Activated T-cell treated with anti-CD3 and anti-CD28 coated beads, Interleukin-2, amount 50 U/mL, for 24 hours (primary cell): ENCODE measurements around the gene RING1.

Experiments
- DNase-seq: peaks from one replicate; pipeline ENCODE4 v3.0.0-alpha.2; 2020
- H3K27ac Mint-ChIP-seq: 2 replicates; pipeline ENCODE4 v1.8.0; 2020; ENCODE audit warnings: mild to moderate bottlenecking, mixed read lengths
- H3K27me3 Mint-ChIP-seq: 2 replicates; pipeline ENCODE4 v1.8.0; 2020; ENCODE audit warnings: mixed read lengths
- H3K36me3 Mint-ChIP-seq: 2 replicates; pipeline ENCODE4 v1.8.0; 2020; ENCODE audit warnings: low read depth, mixed read lengths
- H3K4me1 Mint-ChIP-seq: 2 replicates; pipeline ENCODE4 v1.8.0; 2020; ENCODE audit warnings: low read depth, mixed read lengths
- H3K4me3 Mint-ChIP-seq: 2 replicates; pipeline ENCODE4 v1.8.0; 2020; ENCODE audit warnings: mild to moderate bottlenecking, moderate library complexity, mixed read lengths
- H3K9me3 Mint-ChIP-seq: 2 replicates; pipeline ENCODE4 v1.8.0; 2020; ENCODE audit warnings: mixed read lengths

RING1 gene

GRCh38 chr6:33205191-33206026 is 2.9 kb upstream of the RING1 start:
- H3K4me3 Mint-ChIP-seq: peak overlapping the region; percentile 83
- H3K4me1 Mint-ChIP-seq: peaks cover 73% of the 10 kb centered on the region
- H3K27ac Mint-ChIP-seq: peak overlapping the region; percentile 99
- DNase-seq: peak; percentile 75
- H3K9me3 Mint-ChIP-seq: no peaks in the 10 kb centered on the region
- no peaks in the 10 kb centered on the region for H3K27me3 Mint-ChIP-seq
- peaks cover 71% of the 10 kb centered on the region for H3K36me3 Mint-ChIP-seq

GRCh38 chr6:33206027-33206863 is 2.1 kb upstream of the RING1 start:
- DNase-seq: no peak
- peaks cover 71% of the 10 kb centered on the region for H3K4me1 Mint-ChIP-seq
- H3K4me3 Mint-ChIP-seq: peak overlapping the region; percentile 83
- no peaks in the 10 kb centered on the region for H3K27me3 Mint-ChIP-seq
- H3K36me3 Mint-ChIP-seq: peaks cover 70% of the 10 kb centered on the region
- no peaks in the 10 kb centered on the region for H3K9me3 Mint-ChIP-seq
- H3K27ac Mint-ChIP-seq: peak overlapping the region; percentile 99

- H3K4me1 Mint-ChIP-seq: peaks cover 64% of the 10 kb centered on the region
- peak overlapping the region; percentile 83 for H3K4me3 Mint-ChIP-seq
- peaks cover 68% of the 10 kb centered on the region for H3K36me3 Mint-ChIP-seq
- no peaks in the 10 kb centered on the region for H3K9me3 Mint-ChIP-seq
- no peak for DNase-seq
- peak overlapping the region; percentile 99 for H3K27ac Mint-ChIP-seq
- no peaks in the 10 kb centered on the region for H3K27me3 Mint-ChIP-seq
These were observed 1.3 kb upstream of the RING1 start for GRCh38 chr6:33206864-33207551.

GRCh38 chr6:33207552-33208090 is 679 bp upstream of the RING1 start:
- peaks cover 68% of the 10 kb centered on the region for H3K36me3 Mint-ChIP-seq
- peak overlapping the region; percentile 81 for H3K4me3 Mint-ChIP-seq
- H3K27ac Mint-ChIP-seq: peak overlapping the region; percentile 85
- DNase-seq: no peak
- peaks cover 60% of the 10 kb centered on the region for H3K4me1 Mint-ChIP-seq
- no peaks in the 10 kb centered on the region for H3K9me3 Mint-ChIP-seq
- peaks cover 2% of the 10 kb centered on the region for H3K27me3 Mint-ChIP-seq

- H3K4me3 Mint-ChIP-seq: peak overlapping the region; percentile 81
- peaks cover 48% of the 10 kb centered on the region for H3K36me3 Mint-ChIP-seq
- H3K27ac Mint-ChIP-seq: no peak overlapping the region
- DNase-seq: no peak
- H3K9me3 Mint-ChIP-seq: no peaks in the 10 kb centered on the region
- peaks cover 21% of the 10 kb centered on the region for H3K27me3 Mint-ChIP-seq
- H3K4me1 Mint-ChIP-seq: peaks cover 61% of the 10 kb centered on the region
These were observed 1.6 kb downstream of the RING1 start for GRCh38 chr6:33209856-33210255.

GRCh38 chr6:33211136-33211535 is 2.8 kb downstream of the RING1 start:
- Mint-ChIP-seq H3K27me3 (peaks cover 31% of the 10 kb centered on the region), H3K9me3 (no peaks in the 10 kb centered on the region), H3K4me3 (no peak overlapping the region), H3K27ac (no peak overlapping the region), H3K4me1 (peaks cover 57% of the 10 kb centered on the region), H3K36me3 (peaks cover 39% of the 10 kb centered on the region)
- DNase-seq: no peak

GRCh38 chr6:33211666-33212422 is 3.5 kb downstream of the RING1 start:
- H3K4me1 Mint-ChIP-seq: peaks cover 52% of the 10 kb centered on the region
- peaks cover 39% of the 10 kb centered on the region for H3K36me3 Mint-ChIP-seq
- no peak overlapping the region for H3K27ac Mint-ChIP-seq
- no peak for DNase-seq
- H3K4me3 Mint-ChIP-seq: no peak overlapping the region
- peaks cover 35% of the 10 kb centered on the region for H3K27me3 Mint-ChIP-seq
- H3K9me3 Mint-ChIP-seq: no peaks in the 10 kb centered on the region

GRCh38 chr6:33212857-33213165 is 4.5 kb downstream of the RING1 start:
- DNase-seq: no peak
- peaks cover 51% of the 10 kb centered on the region for H3K4me1 Mint-ChIP-seq
- H3K36me3 Mint-ChIP-seq: peaks cover 37% of the 10 kb centered on the region
- peak overlapping the region; percentile 41 for H3K27ac Mint-ChIP-seq
- peak overlapping the region; percentile 65 for H3K4me3 Mint-ChIP-seq
- H3K27me3 Mint-ChIP-seq: peaks cover 39% of the 10 kb centered on the region
- no peaks in the 10 kb centered on the region for H3K9me3 Mint-ChIP-seq

- DNase-seq: no peak
- Mint-ChIP-seq H3K4me3 (peak overlapping the region; percentile 65), H3K36me3 (peaks cover 36% of the 10 kb centered on the region), H3K27ac (peak overlapping the region; percentile 18), H3K27me3 (peaks cover 43% of the 10 kb centered on the region), H3K9me3 (no peaks in the 10 kb centered on the region), H3K4me1 (peaks cover 51% of the 10 kb centered on the region)
These were observed 5.1 kb downstream of the RING1 start for GRCh38 chr6:33213166-33213988.

GRCh38 chr6:33213989-33214335 is 5.7 kb downstream of the RING1 start:
- Mint-ChIP-seq H3K4me3 (peak overlapping the region; percentile 65), H3K4me1 (peaks cover 48% of the 10 kb centered on the region), H3K27me3 (peaks cover 47% of the 10 kb centered on the region)

GRCh38 chr6:33215271-33216116 is 7.2 kb downstream of the RING1 start:
- H3K4me3 Mint-ChIP-seq: no peak overlapping the region
- H3K36me3 Mint-ChIP-seq: peaks cover 17% of the 10 kb centered on the region
- no peak for DNase-seq
- H3K27me3 Mint-ChIP-seq: peaks cover 52% of the 10 kb centered on the region
- H3K27ac Mint-ChIP-seq: no peak overlapping the region
- H3K4me1 Mint-ChIP-seq: peaks cover 34% of the 10 kb centered on the region
- no peaks in the 10 kb centered on the region for H3K9me3 Mint-ChIP-seq

More at GRCh38 chr6:33213989-33214335, 5.7 kb downstream of the RING1 start:
- DNase-seq: no peak
- Mint-ChIP-seq H3K9me3 (no peaks in the 10 kb centered on the region), H3K36me3 (peaks cover 32% of the 10 kb centered on the region), H3K27ac (no peak overlapping the region)

- Mint-ChIP-seq H3K9me3 (no peaks in the 10 kb centered on the region), H3K27me3 (peaks cover 54% of the 10 kb centered on the region), H3K4me1 (peaks cover 32% of the 10 kb centered on the region), H3K36me3 (peaks cover 11% of the 10 kb centered on the region), H3K4me3 (no peak overlapping the region), H3K27ac (no peak overlapping the region)
- no peak for DNase-seq
These were observed 7.9 kb downstream of the RING1 start for GRCh38 chr6:33216117-33216649.
